Gastroesophageal sphincter (tissue), 4 donors: ENCODE measurements around the gene MACROD1. TPM values are rescaled to one million over a fixed set of nuclear protein-coding genes. Genes with fewer than 3 reads are reported as not detected.

Source experiments
- ATAC-seq: fragments of 150-250 bp; one replicate; pipeline ENCODE4 v1.9.1; 2016; ENCODE audit warnings: mild to moderate bottlenecking, moderate library complexity
- H3K27ac ChIP-seq, 4 donors: fragments of 200-600 bp; sonication (generic) in 3 of 4; 1 replicate in 3 of 4; 2 replicates in 1 of 4; pipeline ENCODE4 v1.5.1; 2016 to 2019
- H3K27me3 ChIP-seq: fragments of 200-600 bp; sonication (generic); one replicate; pipeline ENCODE4 v1.5.1; 2019
- H3K36me3 ChIP-seq, 2 donors: fragments of 200-600 bp; sonication (generic); one replicate each; pipeline ENCODE4 v1.5.1; 2019; ENCODE audit warnings: control low read depth in 1 of 2
- H3K4me1 ChIP-seq, 3 donors: fragments of 200-600 bp; sonication (generic); 1 replicate in 2 of 3; 2 replicates in 1 of 3; pipeline ENCODE4 v1.5.1; 2016 to 2019; ENCODE audit warnings: control low read depth in 2 of 3
- H3K4me3 ChIP-seq, 2 donors: fragments of 200-600 bp; sonication (generic); one replicate each; pipeline ENCODE4 v1.5.1; 2019; ENCODE audit warnings: mild to moderate bottlenecking in 1 of 2, moderate library complexity in 1 of 2
- H3K9me3 ChIP-seq, 3 donors: fragments of 200-600 bp; sonication (generic); one replicate each; pipeline ENCODE4 v1.5.1; 2017 to 2019; ENCODE audit warnings: control low read depth in 2 of 3
- EP300 ChIP-seq: sonication (generic); formaldehyde crosslinking; IDR thresholded peaks from one replicate; pipeline ENCODE4 v1.6.1; 2017; ENCODE audit warnings: antibody characterized with exemption, mild to moderate bottlenecking
- POLR2A ChIP-seq, 2 donors: fragments of 450-650 bp; IDR thresholded peaks; one replicate each; pipeline ENCODE4 v1.6.1; 2017; ENCODE audit warnings: antibody characterized with exemption in 2 of 2, mild to moderate bottlenecking in 2 of 2, moderate library complexity in 1 of 2
- POLR2AphosphoS5 ChIP-seq: sonication (generic); formaldehyde crosslinking; IDR thresholded peaks from one replicate; pipeline ENCODE4 v1.6.1; 2017; ENCODE audit warnings: antibody characterized with exemption
- WGBS, 2 donors: methylation state at CpG; one replicate each; pipeline ENCODE4 v1.1.5; 2018; ENCODE audit warnings: low coverage in 1 of 2; 5-methylcytosine and 5-hydroxymethylcytosine counted together
- total RNA-seq, 4 donors: library from RNA; depleted of rRNA; stranded (reverse); fragments of >200 nt; gene quantifications; one replicate each; pipeline ENCODE4 v1.1.0, GENCODE V29; 2016
- TF ChIP-seq, protein P1 (sequence below), 4 experiments: fragments of 200-600 bp in 2 of 4; fragments of 450-650 bp in 2 of 4; sonication (generic) in 1 of 4; IDR thresholded peaks; one replicate each; pipeline ENCODE4 v1.5.1; 2017 to 2019; ENCODE audit warnings: antibody characterized with exemption in 4 of 4, mild to moderate bottlenecking in 2 of 4, moderate library complexity in 2 of 4

Gene MACROD1
- total RNA-seq, 4 donors from 2014 or later: 26.9 to 56.2 (median 30.4) TPM

DNA sequence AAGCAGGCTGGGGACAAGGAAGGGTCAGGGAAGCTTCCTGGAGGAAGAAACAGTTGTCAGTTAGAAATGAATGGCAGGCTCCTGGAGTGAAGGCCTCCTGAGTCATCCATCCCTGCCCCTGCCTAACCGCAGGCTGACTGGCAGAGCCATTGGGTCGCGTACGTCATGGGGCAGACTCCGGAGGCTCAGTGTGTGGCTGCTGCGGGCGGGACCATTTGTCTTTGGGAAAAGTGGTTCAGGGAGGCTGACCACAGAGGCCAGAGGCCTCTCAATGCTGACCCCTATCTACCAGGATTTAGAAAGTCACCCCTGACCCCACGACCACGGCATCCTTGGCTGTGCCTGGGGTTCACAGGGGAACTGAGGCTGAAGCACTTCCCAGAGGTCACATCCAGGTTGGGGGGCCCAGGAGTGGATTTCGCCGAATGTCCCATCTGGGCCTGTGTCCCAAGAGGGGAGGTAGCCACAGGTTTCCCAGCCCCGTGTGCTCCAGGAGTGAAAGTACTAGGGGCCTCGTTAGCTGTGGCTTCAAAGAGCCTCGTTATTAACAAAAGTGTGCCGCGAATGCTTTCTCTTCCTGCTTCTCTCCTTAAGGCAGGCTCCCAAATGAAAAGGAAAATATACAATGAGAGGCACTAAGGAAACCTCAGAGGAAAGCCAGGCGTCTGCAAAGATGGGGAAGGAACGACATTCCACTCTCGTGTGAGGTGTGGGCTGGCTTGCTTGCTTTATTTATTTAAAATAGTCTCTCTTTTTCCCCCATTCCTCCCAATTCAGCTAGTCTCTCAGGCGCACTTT lies 71.3 kb downstream of the MACROD1 start:
- peak overlapping the region in 3 of 4 donors; percentile 50 to 69 (median 61) for H3K27ac ChIP-seq

DNA sequence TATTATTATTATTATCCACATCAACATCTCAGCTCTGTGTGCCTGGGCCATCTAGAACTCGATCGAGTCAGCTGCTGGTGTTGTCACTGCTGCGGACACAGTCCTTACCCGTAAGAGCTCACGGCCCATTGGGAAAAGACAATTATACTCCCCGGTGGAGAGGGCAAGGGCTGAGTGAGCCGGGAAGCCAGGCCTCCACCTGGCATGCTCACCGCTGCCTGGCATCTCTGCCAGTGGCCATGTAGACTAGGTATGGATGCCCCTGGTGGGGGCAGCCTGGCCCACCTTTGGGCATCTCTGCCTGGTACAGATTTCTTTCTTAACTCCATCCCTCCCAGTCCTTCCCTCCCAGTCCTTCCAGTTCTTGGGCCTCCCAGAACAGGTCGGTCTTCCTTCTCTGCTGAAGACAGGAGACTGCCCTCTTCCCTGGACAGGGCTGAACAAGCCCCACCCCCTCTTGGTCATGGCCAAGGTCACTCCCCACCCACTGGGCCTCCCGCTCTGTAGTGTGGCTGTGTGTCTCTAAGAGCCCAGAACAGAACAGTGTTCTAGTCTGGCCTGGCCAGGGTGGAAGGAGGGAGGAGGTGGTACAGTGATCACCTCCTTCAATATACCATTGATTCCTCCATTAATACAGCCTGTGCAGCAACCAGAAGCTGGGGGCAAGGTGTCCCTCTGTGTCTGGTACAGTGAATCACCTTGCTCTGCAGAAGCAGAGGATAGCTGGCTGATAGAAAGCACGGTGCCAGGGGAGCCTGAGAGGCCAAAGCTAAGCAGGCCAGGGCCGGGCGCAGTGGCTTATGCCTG lies 72.5 kb downstream of the MACROD1 start:
- H3K27me3 ChIP-seq: no peaks in the 10 kb centered on the region
- ATAC-seq: no peak
- H3K4me1 ChIP-seq: peaks cover 0 to 50% (median 7%) of the 10 kb centered on the region in 3 donors
- no peaks in the 10 kb centered on the region for H3K36me3 ChIP-seq
- no peak overlapping the region for H3K4me3 ChIP-seq
- WGBS, 2 donors: 91% methylated on average over 4 of the region's 13 CpGs; no CpG with 5 or more reads in 1 of the 2 donors
- TF ChIP-seq EP300 (no peak), POLR2A (IDR thresholded peaks at IDR 0.05) (no peak)
- TF ChIP-seq, protein P1, sequence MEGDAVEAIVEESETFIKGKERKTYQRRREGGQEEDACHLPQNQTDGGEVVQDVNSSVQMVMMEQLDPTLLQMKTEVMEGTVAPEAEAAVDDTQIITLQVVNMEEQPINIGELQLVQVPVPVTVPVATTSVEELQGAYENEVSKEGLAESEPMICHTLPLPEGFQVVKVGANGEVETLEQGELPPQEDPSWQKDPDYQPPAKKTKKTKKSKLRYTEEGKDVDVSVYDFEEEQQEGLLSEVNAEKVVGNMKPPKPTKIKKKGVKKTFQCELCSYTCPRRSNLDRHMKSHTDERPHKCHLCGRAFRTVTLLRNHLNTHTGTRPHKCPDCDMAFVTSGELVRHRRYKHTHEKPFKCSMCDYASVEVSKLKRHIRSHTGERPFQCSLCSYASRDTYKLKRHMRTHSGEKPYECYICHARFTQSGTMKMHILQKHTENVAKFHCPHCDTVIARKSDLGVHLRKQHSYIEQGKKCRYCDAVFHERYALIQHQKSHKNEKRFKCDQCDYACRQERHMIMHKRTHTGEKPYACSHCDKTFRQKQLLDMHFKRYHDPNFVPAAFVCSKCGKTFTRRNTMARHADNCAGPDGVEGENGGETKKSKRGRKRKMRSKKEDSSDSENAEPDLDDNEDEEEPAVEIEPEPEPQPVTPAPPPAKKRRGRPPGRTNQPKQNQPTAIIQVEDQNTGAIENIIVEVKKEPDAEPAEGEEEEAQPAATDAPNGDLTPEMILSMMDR (IDR thresholded peaks at IDR 0.05): no peak
- H3K27ac ChIP-seq: peak overlapping the region in 1 of 4 donors; percentile 1
- H3K9me3 ChIP-seq: no peaks in the 10 kb centered on the region

More for the DNA sequence above, 71.3 kb downstream of the MACROD1 start:
- peaks cover 0 to 50% (median 7%) of the 10 kb centered on the region in 3 donors for H3K4me1 ChIP-seq
- H3K4me3 ChIP-seq: no peak overlapping the region
- ATAC-seq: no peak
- no peaks in the 10 kb centered on the region for H3K36me3 ChIP-seq
- no peaks in the 10 kb centered on the region for H3K27me3 ChIP-seq
- WGBS, 2 donors: 52 to 62% methylated on average over 6 to 18 of the region's 20 CpGs
- H3K9me3 ChIP-seq: no peaks in the 10 kb centered on the region
- TF ChIP-seq, protein P1 (IDR thresholded peaks at IDR 0.05): no peak
- TF ChIP-seq EP300 (no peak), POLR2A (IDR thresholded peaks at IDR 0.05) (no peak), POLR2AphosphoS5 (no peak)

- ATAC-seq: no peak
- no peaks in the 10 kb centered on the region for H3K36me3 ChIP-seq
- H3K9me3 ChIP-seq: no peaks in the 10 kb centered on the region
- H3K27ac ChIP-seq: peak overlapping the region in 1 of 4 donors; percentile 18
- WGBS, 2 donors: 84 to 100% methylated on average over 2 to 3 of the region's 8 CpGs
- peaks cover 0 to 48% (median 7%) of the 10 kb centered on the region in 3 donors for H3K4me1 ChIP-seq
- TF ChIP-seq, protein P1 (IDR thresholded peaks at IDR 0.05): no peak
- TF ChIP-seq EP300 (no peak), POLR2A (IDR thresholded peaks at IDR 0.05) (no peak), POLR2AphosphoS5 (no peak)
- no peaks in the 10 kb centered on the region for H3K27me3 ChIP-seq
- H3K4me3 ChIP-seq: no peak overlapping the region
Observed at GRCh38 chr11:64092761-64093136, 73.2 kb downstream of the MACROD1 start.

- peaks cover 0 to 47% (median 7%) of the 10 kb centered on the region in 3 donors for H3K4me1 ChIP-seq
- H3K9me3 ChIP-seq: no peaks in the 10 kb centered on the region
- no peak overlapping the region for H3K4me3 ChIP-seq
- ATAC-seq: no peak
- TF ChIP-seq, protein P1 (IDR thresholded peaks at IDR 0.05): no peak
- TF ChIP-seq EP300 (no peak), POLR2AphosphoS5 (no peak), POLR2A (IDR thresholded peaks at IDR 0.05) (no peak)
- H3K27ac ChIP-seq: peak overlapping the region in 1 of 4 donors; percentile 18
- no peaks in the 10 kb centered on the region for H3K36me3 ChIP-seq
- 54 to 85% methylated on average over 6 to 7 of the region's 15 CpGs for WGBS, 2 donors
- H3K27me3 ChIP-seq: no peaks in the 10 kb centered on the region
Observed at GRCh38 chr11:64092111-64092760, 73.7 kb downstream of the MACROD1 start.
